ENCODE results near the gene WSB1. TPM values are rescaled to one million over a fixed set of nuclear protein-coding genes. Genes with fewer than 3 reads are reported as not detected.
"Not testable (repeated sequence)": the region's sequence is repeated elsewhere in the genome, so short reads cannot be mapped to it uniquely, and the experiment has no call there.

The WSB1 gene
- total RNA-seq, 1 experiment from 2014 or later, result 157 TPM

DNA sequence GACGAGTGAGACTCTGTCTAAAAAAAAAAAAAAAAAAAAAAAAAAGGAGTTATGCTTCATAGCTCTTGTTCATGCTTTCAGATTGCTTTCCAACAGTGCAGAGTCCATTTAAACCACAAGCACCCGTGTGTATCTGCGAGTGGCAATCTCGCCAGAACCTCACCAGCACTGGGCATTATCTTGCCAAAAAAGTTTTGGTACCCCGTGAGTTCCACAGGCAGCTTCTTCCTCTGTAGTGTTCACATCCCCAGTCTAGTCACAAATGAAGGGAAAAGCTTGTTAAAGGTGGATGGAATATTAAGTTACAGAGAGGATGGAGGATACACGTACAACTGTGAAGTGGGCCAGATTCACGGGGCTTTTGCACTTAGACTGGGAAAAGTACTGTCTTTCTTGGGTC, 33.5 kb downstream of the WSB1 start:
- intact Hi-C loops (cut with micrococcal nuclease; ENCODE audit: unreplicated experiment), result no loop called here
- no peaks in the 10 kb centered on the region for H3K36me3 ChIP-seq (ENCODE audit: control insufficient read depth, insufficient read depth, low read length)
- ChIA-PET CTCF (interaction anchor here (0.6 to 1.1 kb wide), 3 partner anchors 17 to 91 kb away, joined by 3 to 4 read pairs (median 3); no protein-coding TSS in a partner anchor), POLR2A (interaction anchor here (0.6 kb wide), 1 partner anchor 32 kb away, joined by 4 read pairs; no protein-coding TSS in a partner anchor)
- no TSS peak for BruUV-seq (replicated peaks)
- no peak overlapping the region for H3K27ac Mint-ChIP-seq (ENCODE audit: unreplicated experiment)
- DNase-seq, result no peak
- H3K4me3 ChIP-seq (ENCODE audit: low read depth, low read length), result no peak overlapping the region
- H3K27me3 Mint-ChIP-seq (ENCODE audit: insufficient read depth, unreplicated experiment), result no peaks in the 10 kb centered on the region
- H3K4me1 ChIP-seq, result peaks cover 6% of the 10 kb centered on the region
- no peaks in the 10 kb centered on the region for H3K9me3 ChIP-seq
- no peaks in the 10 kb centered on the region for H3K36me3 Mint-ChIP-seq (ENCODE audit: insufficient read depth, unreplicated experiment)
- H3K27me3 ChIP-seq (replicated peaks; ENCODE audit: control insufficient read depth, insufficient read depth, low read length), result no peaks in the 10 kb centered on the region
- no peaks in the 10 kb centered on the region for H3K9me3 Mint-ChIP-seq (ENCODE audit: unreplicated experiment)
- H3K4me3 Mint-ChIP-seq (ENCODE audit: unreplicated experiment), result no peak overlapping the region
- TF ChIP-seq, protein P1, sequence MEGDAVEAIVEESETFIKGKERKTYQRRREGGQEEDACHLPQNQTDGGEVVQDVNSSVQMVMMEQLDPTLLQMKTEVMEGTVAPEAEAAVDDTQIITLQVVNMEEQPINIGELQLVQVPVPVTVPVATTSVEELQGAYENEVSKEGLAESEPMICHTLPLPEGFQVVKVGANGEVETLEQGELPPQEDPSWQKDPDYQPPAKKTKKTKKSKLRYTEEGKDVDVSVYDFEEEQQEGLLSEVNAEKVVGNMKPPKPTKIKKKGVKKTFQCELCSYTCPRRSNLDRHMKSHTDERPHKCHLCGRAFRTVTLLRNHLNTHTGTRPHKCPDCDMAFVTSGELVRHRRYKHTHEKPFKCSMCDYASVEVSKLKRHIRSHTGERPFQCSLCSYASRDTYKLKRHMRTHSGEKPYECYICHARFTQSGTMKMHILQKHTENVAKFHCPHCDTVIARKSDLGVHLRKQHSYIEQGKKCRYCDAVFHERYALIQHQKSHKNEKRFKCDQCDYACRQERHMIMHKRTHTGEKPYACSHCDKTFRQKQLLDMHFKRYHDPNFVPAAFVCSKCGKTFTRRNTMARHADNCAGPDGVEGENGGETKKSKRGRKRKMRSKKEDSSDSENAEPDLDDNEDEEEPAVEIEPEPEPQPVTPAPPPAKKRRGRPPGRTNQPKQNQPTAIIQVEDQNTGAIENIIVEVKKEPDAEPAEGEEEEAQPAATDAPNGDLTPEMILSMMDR (IDR thresholded peaks at IDR 0.05; ENCODE audit: insufficient read depth in 1 of 2, low read depth in 1 of 2, low read length in 1 of 2, severe bottlenecking in 1 of 2, unreplicated experiment in 1 of 2), result no peak
- peaks cover 16% of the 10 kb centered on the region for H3K4me1 Mint-ChIP-seq (ENCODE audit: low read depth, unreplicated experiment)

DNA sequence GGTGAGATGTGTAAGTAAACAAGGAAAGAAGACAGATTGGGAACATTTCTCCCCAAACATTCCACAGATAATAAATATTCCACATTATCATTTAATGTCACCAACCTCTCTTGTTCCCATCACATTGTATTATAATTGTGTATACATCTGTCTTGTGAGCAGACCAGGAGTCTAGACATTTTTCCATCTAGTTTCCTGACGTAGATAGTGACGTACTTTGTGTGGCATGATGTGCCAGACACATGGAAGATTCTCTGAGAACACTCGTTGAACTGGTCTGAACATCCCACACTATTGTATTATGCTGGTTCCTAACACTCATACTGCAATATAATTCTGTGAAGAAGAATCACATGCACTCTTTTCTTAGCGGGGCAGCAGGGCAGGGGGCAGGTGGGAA, 34.0 kb downstream of the WSB1 start:
- POLR2A ChIA-PET, result interaction anchor here (0.6 kb wide), 1 partner anchor 32 kb away, joined by 4 read pairs; no protein-coding TSS in a partner anchor

DNA sequence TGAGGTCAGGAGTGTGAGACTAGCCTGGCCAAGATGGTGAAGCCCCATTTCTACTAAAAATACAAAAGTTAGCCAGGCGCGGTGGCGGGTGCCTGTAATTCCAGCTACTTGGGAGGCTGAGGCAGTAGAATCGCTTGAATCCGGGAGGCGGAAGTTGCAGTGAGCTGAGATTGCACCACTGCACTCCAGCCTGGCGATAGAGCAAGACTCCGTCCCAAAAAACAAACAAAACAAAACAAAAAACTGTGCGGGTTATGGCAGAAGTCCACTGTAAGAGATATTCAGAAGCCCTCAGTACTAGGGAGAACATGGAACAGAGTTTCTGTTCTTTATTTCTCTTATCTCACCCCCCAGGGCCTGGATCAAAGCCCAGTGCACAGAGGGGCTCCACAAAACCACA, 34.8 kb downstream of the WSB1 start:
- not testable (repeated sequence) for H3K27me3 Mint-ChIP-seq (ENCODE audit: insufficient read depth, unreplicated experiment)

More for the DNA sequence above, 34.0 kb downstream of the WSB1 start:
- CTCF ChIA-PET, result interaction anchor here (1.1 kb wide), 1 partner anchor 16 kb away, joined by 4 read pairs; no protein-coding TSS in a partner anchor
- no peak for DNase-seq
- intact Hi-C loops (cut with micrococcal nuclease; ENCODE audit: unreplicated experiment), result no loop called here
- no peaks in the 10 kb centered on the region for H3K27me3 Mint-ChIP-seq (ENCODE audit: insufficient read depth, unreplicated experiment)
- no peaks in the 10 kb centered on the region for H3K9me3 Mint-ChIP-seq (ENCODE audit: unreplicated experiment)
- peaks cover 18% of the 10 kb centered on the region for H3K4me1 Mint-ChIP-seq (ENCODE audit: low read depth, unreplicated experiment)
- no peaks in the 10 kb centered on the region for H3K9me3 ChIP-seq
- H3K36me3 ChIP-seq (ENCODE audit: control insufficient read depth, insufficient read depth, low read length), result no peaks in the 10 kb centered on the region
- no peaks in the 10 kb centered on the region for H3K27me3 ChIP-seq (replicated peaks; ENCODE audit: control insufficient read depth, insufficient read depth, low read length)
- no TSS peak for BruUV-seq (replicated peaks)
- H3K36me3 Mint-ChIP-seq (ENCODE audit: insufficient read depth, unreplicated experiment), result no peaks in the 10 kb centered on the region
- peaks cover 6% of the 10 kb centered on the region for H3K4me1 ChIP-seq
- H3K4me3 ChIP-seq (ENCODE audit: low read depth, low read length), result no peak overlapping the region
- TF ChIP-seq, protein P1 (IDR thresholded peaks at IDR 0.05; ENCODE audit: insufficient read depth in 1 of 2, low read depth in 1 of 2, low read length in 1 of 2, severe bottlenecking in 1 of 2, unreplicated experiment in 1 of 2), result no peak
- no peak overlapping the region for H3K4me3 Mint-ChIP-seq (ENCODE audit: unreplicated experiment)
- no peak overlapping the region for H3K27ac Mint-ChIP-seq (ENCODE audit: unreplicated experiment)

More for the DNA sequence above, 34.8 kb downstream of the WSB1 start:
- H3K36me3 Mint-ChIP-seq (ENCODE audit: insufficient read depth, unreplicated experiment); POLR2A ChIA-PET; DNase-seq; H3K4me3 Mint-ChIP-seq (ENCODE audit: unreplicated experiment); BruUV-seq (replicated peaks); H3K9me3 Mint-ChIP-seq (ENCODE audit: unreplicated experiment); H3K9me3 ChIP-seq; H3K27me3 ChIP-seq (replicated peaks; ENCODE audit: control insufficient read depth, insufficient read depth, low read length); H3K4me3 ChIP-seq (ENCODE audit: low read depth, low read length); H3K36me3 ChIP-seq (ENCODE audit: control insufficient read depth, insufficient read depth, low read length); H3K27ac Mint-ChIP-seq (ENCODE audit: unreplicated experiment); CTCF ChIA-PET; intact Hi-C loops (cut with micrococcal nuclease; ENCODE audit: unreplicated experiment): not testable (repeated sequence)
- H3K4me1 ChIP-seq, result peaks cover 10% of the 10 kb centered on the region
- peaks cover 21% of the 10 kb centered on the region for H3K4me1 Mint-ChIP-seq (ENCODE audit: low read depth, unreplicated experiment)
